GM12874 (cell line): ENCODE results near the gene RBL2.

Experiments
- TF ChIP-seq, protein P1 (sequence below): IDR thresholded peaks from 2 replicates; pipeline ENCODE4 v1.5.1; 2011; ENCODE audit warnings: low read depth, mild to moderate bottlenecking, control low read depth, low read length, moderate library complexity; ENCODE audit not compliant: insufficient read depth

RBL2 gene

DNA sequence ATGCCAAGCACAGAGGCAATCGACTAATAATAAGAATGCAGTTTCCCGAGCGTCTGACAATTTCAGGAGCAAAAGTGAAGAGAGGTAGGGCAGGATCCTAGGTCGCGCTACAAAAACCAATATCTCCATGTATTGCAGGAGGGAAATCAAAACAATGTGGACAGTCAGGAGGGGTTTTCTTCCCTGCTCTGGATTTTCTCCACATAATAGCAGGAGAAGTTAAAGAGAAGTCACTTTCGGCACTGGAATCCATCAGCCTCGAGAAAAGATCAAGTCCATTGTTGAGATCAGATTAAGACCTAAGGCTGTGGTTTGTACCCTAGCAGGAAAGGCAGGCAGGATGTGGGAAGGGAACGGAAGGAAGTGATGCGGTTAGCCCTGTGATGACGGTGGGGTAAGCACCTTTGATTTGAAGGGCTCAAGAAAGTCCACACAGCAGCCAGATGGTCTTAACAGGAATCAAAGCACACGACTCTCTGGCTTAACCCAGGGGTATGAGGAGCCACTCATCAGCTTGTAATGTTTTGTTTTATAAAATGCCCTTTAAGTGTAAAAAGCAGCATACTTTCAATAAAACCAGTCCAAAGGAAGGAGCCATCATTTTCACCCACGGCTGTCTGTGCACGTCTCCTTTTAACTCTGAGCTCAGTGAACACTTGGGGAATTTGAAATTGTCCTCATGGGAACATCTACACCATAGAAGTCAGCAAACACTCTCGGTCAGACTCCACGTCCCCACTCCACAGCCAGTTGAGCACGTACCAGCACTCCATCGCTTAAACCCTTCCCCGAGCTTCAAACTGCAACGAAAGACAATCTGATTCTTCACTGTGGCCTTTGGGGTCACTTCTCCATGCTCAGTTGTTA is 84.5 kb downstream of the RBL2 start:
- TF ChIP-seq, protein P1, sequence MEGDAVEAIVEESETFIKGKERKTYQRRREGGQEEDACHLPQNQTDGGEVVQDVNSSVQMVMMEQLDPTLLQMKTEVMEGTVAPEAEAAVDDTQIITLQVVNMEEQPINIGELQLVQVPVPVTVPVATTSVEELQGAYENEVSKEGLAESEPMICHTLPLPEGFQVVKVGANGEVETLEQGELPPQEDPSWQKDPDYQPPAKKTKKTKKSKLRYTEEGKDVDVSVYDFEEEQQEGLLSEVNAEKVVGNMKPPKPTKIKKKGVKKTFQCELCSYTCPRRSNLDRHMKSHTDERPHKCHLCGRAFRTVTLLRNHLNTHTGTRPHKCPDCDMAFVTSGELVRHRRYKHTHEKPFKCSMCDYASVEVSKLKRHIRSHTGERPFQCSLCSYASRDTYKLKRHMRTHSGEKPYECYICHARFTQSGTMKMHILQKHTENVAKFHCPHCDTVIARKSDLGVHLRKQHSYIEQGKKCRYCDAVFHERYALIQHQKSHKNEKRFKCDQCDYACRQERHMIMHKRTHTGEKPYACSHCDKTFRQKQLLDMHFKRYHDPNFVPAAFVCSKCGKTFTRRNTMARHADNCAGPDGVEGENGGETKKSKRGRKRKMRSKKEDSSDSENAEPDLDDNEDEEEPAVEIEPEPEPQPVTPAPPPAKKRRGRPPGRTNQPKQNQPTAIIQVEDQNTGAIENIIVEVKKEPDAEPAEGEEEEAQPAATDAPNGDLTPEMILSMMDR: no peak

DNA sequence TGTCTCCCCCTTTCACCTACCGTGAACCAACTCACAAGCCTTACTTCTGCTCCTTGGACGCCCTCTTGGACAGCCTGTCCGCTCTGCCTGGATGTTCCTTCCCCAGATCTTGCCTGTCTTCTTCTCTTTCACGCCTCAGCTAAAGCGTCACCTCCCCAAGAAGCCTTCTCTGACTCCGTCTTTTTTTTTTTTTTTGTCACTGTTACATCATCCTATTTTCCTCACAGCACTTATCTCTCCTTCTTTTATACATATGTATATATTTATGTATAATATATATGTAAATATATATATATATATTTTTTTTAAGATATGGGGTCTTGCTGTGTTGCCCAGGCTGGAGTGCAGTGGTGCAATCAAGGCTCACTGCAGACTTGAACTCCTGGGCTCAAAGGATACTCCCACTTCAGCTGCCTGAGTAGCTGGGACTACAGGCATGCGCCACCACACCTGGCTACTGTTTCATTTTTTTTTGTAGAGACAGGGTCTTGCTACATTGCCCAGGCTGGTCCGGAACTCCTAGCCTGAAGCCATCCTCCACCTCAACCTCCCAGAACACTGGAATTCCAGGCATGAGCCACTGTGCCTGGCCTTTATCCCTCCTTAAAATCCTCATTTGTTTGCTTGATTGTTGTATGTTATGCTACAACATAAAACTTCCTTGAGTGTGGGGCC is 85.3 kb downstream of the RBL2 start:
- TF ChIP-seq, protein P1: no peak

DNA sequence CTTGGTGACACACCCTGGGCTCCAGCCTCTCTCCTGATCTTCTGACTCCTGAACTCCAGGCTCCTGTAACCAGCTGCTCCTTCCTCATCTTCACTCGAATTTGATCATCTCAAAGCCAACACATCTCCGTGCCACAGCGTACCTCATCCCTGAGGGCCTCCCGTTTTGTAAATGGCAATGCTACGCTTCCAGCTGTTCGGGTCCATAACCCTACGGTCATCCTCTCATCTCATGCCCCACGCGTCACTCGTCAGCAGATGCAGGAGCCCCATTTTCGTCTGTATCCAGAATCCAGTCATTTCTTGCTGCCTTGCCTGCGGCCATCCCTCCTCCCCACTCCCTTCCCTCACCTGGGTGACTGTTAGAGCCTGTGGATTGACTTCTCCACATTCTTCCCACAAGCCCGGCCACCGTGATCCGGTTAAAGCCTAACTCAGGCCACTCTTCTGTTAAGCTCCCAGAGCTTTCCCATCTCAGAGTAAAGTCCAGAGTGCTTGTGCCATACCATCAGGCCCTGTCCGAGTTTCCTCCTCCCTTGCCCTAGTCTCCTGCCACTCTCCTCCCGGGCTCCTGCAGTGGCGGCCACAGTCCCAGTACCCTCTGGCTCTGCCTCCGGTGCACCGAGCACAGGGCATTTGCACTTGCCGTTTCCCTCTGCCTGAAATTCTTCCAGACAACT is 89.0 kb downstream of the RBL2 start:
- TF ChIP-seq, protein P1: no peak

DNA sequence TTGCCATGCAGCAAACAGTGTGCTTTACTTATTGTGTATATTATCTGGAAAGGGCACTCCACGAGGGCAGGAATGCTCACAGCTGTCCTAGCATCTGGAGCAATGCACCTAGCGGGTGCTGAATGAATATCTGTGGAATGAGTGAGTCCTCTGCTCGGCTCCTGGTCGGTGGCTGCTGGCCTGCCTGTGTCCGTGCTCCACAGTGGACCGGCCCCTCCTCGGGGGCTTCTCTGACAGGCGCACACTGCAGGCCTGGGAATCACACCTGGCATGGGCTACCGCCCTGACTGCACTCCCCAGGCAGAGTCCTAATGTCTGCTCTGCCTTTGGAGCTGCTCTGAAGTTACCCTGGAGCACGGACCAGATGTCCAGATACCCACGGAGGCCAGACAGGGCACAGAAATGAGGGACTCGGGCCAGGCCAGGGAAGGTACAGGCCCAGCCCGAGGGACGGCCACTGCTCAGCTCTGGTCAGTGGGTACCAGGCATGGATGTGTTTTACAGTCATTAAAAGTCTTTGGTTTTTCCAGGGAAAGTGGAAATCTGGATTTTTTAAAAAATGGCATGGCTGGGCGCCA is 89.8 kb downstream of the RBL2 start:
- TF ChIP-seq, protein P1: no peak

DNA sequence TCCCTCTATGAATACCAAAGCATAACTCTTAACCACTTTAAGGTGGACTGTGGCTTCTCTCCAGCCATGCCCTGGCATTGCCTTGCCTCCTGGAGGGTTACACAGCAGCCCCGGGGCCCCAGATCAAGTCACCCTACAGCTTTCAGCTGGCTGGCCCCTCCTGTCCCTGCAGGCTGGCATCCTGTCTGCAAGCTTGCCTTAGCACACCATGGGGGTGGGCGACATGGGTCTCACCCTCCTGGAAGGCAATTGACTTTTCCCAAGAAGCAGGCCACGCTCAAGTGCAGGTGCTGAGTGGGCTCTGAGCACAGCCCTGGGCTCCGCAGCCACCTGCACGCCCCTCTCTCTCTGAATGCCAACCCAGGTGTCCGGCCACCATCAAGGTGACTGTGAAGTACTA is 94.5 kb downstream of the RBL2 start:
- TF ChIP-seq, protein P1: no peak

DNA sequence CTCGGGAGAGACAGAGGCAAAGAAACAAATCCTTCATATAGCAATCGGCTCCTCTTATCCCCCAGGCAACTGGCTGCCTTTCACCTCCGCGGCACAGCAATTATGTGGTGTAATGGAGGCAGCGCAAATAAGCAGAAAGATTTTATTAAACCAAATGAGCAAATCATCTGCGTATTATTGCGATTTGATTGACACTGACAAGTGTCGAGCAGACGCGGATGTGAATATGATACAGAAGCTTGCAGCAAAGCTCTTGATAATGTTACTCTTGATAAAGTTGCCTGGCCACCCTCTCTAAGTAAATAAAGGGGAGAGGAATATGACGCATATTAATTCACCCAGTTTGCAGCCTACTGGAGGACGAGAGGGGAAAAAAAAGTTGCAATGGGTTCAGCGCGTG is 95.2 kb downstream of the RBL2 start:
- TF ChIP-seq, protein P1: no peak

DNA sequence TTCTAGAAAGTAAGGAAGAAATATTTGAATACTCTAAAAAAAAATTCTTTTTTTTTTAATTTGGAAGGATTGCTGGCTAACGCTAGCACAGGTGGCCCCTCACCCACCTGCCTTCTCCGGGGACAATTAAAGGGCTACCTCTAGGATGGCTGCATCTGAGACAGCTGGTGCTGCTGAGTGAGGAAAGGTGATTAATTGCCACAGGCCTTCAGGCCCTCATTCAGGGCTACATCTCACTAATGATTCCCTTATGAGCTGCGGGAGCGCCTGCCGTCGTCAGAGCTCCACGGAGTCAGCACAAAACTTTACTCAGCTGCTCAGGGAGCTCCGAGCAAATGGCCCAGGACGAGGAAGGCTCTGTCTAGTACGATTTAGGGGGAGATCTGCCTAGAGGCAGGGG is 95.8 kb downstream of the RBL2 start:
- TF ChIP-seq, protein P1: no peak
